UCSD-AML1 (cell line): Measurements from ENCODE around the gene AFG1L.

ENCODE experiments used
- DNase-seq: peaks from one replicate; lab custom pipeline; 2025; ENCODE audit not compliant: unreplicated experiment; lab: John Stamatoyannopoulos, UW

AFG1L gene

GRCh38 chr6:108568551-108569305, 273.9 kb downstream of the AFG1L start:
- no peak for DNase-seq

GRCh38 chr6:108570517-108570916, 275.7 kb downstream of the AFG1L start:
- DNase-seq: no peak

- no peak for DNase-seq
These were observed 279.7 kb downstream of the AFG1L start for GRCh38 chr6:108574457-108575141.
